ENCODE measurements around the gene SGO1. TPM values are rescaled to one million over a fixed set of nuclear protein-coding genes. Genes with fewer than 3 reads are reported as not detected.

The SGO1 gene
- total RNA-seq, 4 donors from 2014 or later: 0.54 to 2.2 TPM; not detected in 2

- ATAC-seq: no peak
- WGBS, 2 donors (ENCODE audit: low coverage in 1 of 2): 84 to 88% methylated on average over 3 of the region's 3 CpGs
Measured at GRCh38 chr3:20197775-20198174, 11.8 kb upstream of the SGO1 start.

GRCh38 chr3:20194793-20195460 is 8.9 kb upstream of the SGO1 start:
- Histone ChIP-seq H3K4me3 (no peak overlapping the region), H3K9me3 (no peaks in the 10 kb centered on the region), H3K27me3 (no peaks in the 10 kb centered on the region), H3K27ac (no peak overlapping the region), H3K36me3 (no peaks in the 10 kb centered on the region), H3K4me1 (no peaks in the 10 kb centered on the region)
- WGBS, 2 donors (ENCODE audit: low coverage in 1 of 2): 95 to 98% methylated on average over 3 to 6 of the region's 7 CpGs
- no peak for ATAC-seq
- TF ChIP-seq POLR2AphosphoS5 (IDR thresholded peaks at IDR 0.05) (no peak), POLR2A (IDR thresholded peaks at IDR 0.05) (no peak), CTCF (IDR thresholded peaks at IDR 0.05) (no peak)

More at GRCh38 chr3:20197775-20198174, 11.8 kb upstream of the SGO1 start:
- Histone ChIP-seq H3K27ac (no peak overlapping the region), H3K9me3 (no peaks in the 10 kb centered on the region), H3K4me3 (no peak overlapping the region), H3K27me3 (no peaks in the 10 kb centered on the region), H3K36me3 (no peaks in the 10 kb centered on the region), H3K4me1 (peaks cover 0 to 8% (median 0%) of the 10 kb centered on the region in 3 donors)
- no peak for TF ChIP-seq EP300 (IDR thresholded peaks at IDR 0.05)
- no peak for TF ChIP-seq POLR2AphosphoS5 (IDR thresholded peaks at IDR 0.05)
- no peak for TF ChIP-seq CTCF (IDR thresholded peaks at IDR 0.05)
- no peak for TF ChIP-seq POLR2A (IDR thresholded peaks at IDR 0.05)

- 50 to 68% methylated on average over 1 to 5 of the region's 5 CpGs for WGBS, 2 donors (ENCODE audit: low coverage in 1 of 2)
- H3K9me3 ChIP-seq: no peaks in the 10 kb centered on the region
- no peaks in the 10 kb centered on the region for H3K27me3 ChIP-seq
- peaks cover 0 to 9% (median 0%) of the 10 kb centered on the region in 3 donors for H3K4me1 ChIP-seq
- no peak for ATAC-seq
- no peak overlapping the region for H3K4me3 ChIP-seq
- no peak overlapping the region for H3K27ac ChIP-seq
- TF ChIP-seq CTCF (IDR thresholded peaks at IDR 0.05) (no peak), EP300 (IDR thresholded peaks at IDR 0.05) (no peak), POLR2A (IDR thresholded peaks at IDR 0.05) (no peak), POLR2AphosphoS5 (IDR thresholded peaks at IDR 0.05) (no peak)
- H3K36me3 ChIP-seq: no peaks in the 10 kb centered on the region
Measured at GRCh38 chr3:20190991-20191390, 5.0 kb upstream of the SGO1 start.

- Histone ChIP-seq H3K9me3 (no peaks in the 10 kb centered on the region), H3K36me3 (no peaks in the 10 kb centered on the region), H3K27ac (peak overlapping the region; percentile 84 to 92 (median 88)), H3K27me3 (no peaks in the 10 kb centered on the region), H3K4me3 (peak overlapping the region; percentile 54 to 61), H3K4me1 (peaks cover 0 to 19% (median 6%) of the 10 kb centered on the region in 3 donors)
- 1 to 2% methylated on average over 8 to 9 of the region's 9 CpGs for WGBS, 2 donors (ENCODE audit: low coverage in 1 of 2)
- TF ChIP-seq CTCF (IDR thresholded peaks at IDR 0.05) (no peak), EP300 (IDR thresholded peaks at IDR 0.05) (no peak), POLR2AphosphoS5 (IDR thresholded peaks at IDR 0.05) (no peak), POLR2A (IDR thresholded peaks at IDR 0.05) (no peak)
- no peak for ATAC-seq
Measured at GRCh38 chr3:20186600-20187004, 596 bp upstream of the SGO1 start.

- TF ChIP-seq CTCF (IDR thresholded peaks at IDR 0.05) (no peak), POLR2AphosphoS5 (IDR thresholded peaks at IDR 0.05) (no peak), EP300 (IDR thresholded peaks at IDR 0.05) (no peak), POLR2A (IDR thresholded peaks at IDR 0.05) (no peak)
- WGBS, 2 donors (ENCODE audit: low coverage in 1 of 2): 2 to 4% methylated on average over 12 of the region's 12 CpGs
- H3K36me3 ChIP-seq: no peaks in the 10 kb centered on the region
- no peaks in the 10 kb centered on the region for H3K9me3 ChIP-seq
- no peak for ATAC-seq
- H3K4me1 ChIP-seq: peaks cover 0 to 19% (median 6%) of the 10 kb centered on the region in 3 donors
- H3K27ac ChIP-seq: no peak overlapping the region
- no peaks in the 10 kb centered on the region for H3K27me3 ChIP-seq
- H3K4me3 ChIP-seq: peak overlapping the region; percentile 26 to 61
Measured at GRCh38 chr3:20185331-20185678, 701 bp downstream of the SGO1 start.

Measured in gastroesophageal sphincter (tissue), 4 donors.